Gastrocnemius medialis (tissue), 4 donors: ENCODE data around the gene OR2G3. TPM values are rescaled to one million over a fixed set of nuclear protein-coding genes. Genes with fewer than 3 reads are reported as not detected.

Experiments used
- ATAC-seq, 2 donors: fragments of 150-250 bp; one replicate each; pipeline ENCODE4 v1.9.1; 2016
- DNase-seq, 2 donors: peaks; one replicate each; pipeline ENCODE4 v3.0.0-alpha.2; 2019
- H3K27ac ChIP-seq, 4 donors: fragments of 200-600 bp; sonication (generic); 1 replicate in 1 of 4; 2 replicates in 3 of 4; pipeline ENCODE4 v1.5.1; 2016 to 2018; ENCODE audit warnings: mild to moderate bottlenecking in 2 of 4, moderate library complexity in 1 of 4
- H3K27me3 ChIP-seq, 3 donors: fragments of 200-600 bp; sonication (generic) in 2 of 3; 1 replicate in 1 of 3; 2 replicates in 2 of 3; pipeline versions ENCODE4 v1.5.1 to v1.6.0; 2016 to 2019; ENCODE audit warnings: mild to moderate bottlenecking in 1 of 3, moderate library complexity in 1 of 3
- H3K36me3 ChIP-seq, 2 donors: fragments of 200-600 bp; sonication (generic) in 1 of 2; one replicate each; pipeline ENCODE4 v1.5.1; 2017 to 2018
- H3K4me1 ChIP-seq, 2 donors: fragments of 200-600 bp; sonication (generic) in 1 of 2; one replicate each; pipeline ENCODE4 v1.5.1; 2016 to 2017; ENCODE audit warnings: mild to moderate bottlenecking in 2 of 2
- H3K4me3 ChIP-seq, 4 donors: fragments of 200-600 bp; sonication (generic) in 3 of 4; 1 replicate in 1 of 4; 2 replicates in 3 of 4; pipeline ENCODE4 v1.5.1; 2016 to 2019; ENCODE audit warnings: mild to moderate bottlenecking in 2 of 4
- H3K9me3 ChIP-seq, 3 donors: fragments of 200-600 bp; sonication (generic) in 2 of 3; 1 replicate in 1 of 3; 2 replicates in 2 of 3; pipeline ENCODE4 v1.5.1; 2016 to 2019
- CTCF ChIP-seq, 5 experiments: fragments of 450-650 bp in 3 of 5; fragments of 200-600 bp in 2 of 5; sonication (generic) in 2 of 5; IDR thresholded peaks in 4 of 5; conservative IDR thresholded peaks in 1 of 5; 1 replicate in 4 of 5; 2 replicates in 1 of 5; pipeline ENCODE4 v1.5.1; 2016 to 2019; ENCODE audit warnings: antibody characterized with exemption in 5 of 5, mild to moderate bottlenecking in 3 of 5, moderate library complexity in 3 of 5
- POLR2A ChIP-seq, 2 donors: fragments of 450-650 bp; IDR thresholded peaks; one replicate each; pipeline ENCODE4 v1.6.1; 2017; ENCODE audit warnings: antibody characterized with exemption in 2 of 2, mild to moderate bottlenecking in 2 of 2, moderate library complexity in 2 of 2
- in situ Hi-C, 4 donors: fragments of 200-750 bp; cut with MboI; loops; one replicate each; pipeline versions ENCODE4 v1.15.0 to v1.8.0; 2017; ENCODE audit warnings: low sequenced_read_pairs in 4 of 4
- intact Hi-C: fragments of 100-400 bp; cut with DNase I; formaldehyde crosslinking; loops from one replicate; pipeline ENCODE4 v1.15.1; 2023; ENCODE audit warnings: low total_unique reads
- total RNA-seq, 4 donors: library from RNA; depleted of rRNA; stranded (reverse); fragments of >200 nt; gene quantifications; one replicate each; pipeline versions ENCODE4 v1.1.0 to v1.2.3, GENCODE V29; 2016

The OR2G3 gene
- not detected for total RNA-seq

- no peaks in the 10 kb centered on the region for H3K27me3 ChIP-seq
- no peaks in the 10 kb centered on the region for H3K9me3 ChIP-seq
- intact Hi-C loops: no loop called here
- no peak within 1 kb of the TSS for H3K27ac ChIP-seq
- no peaks in the 10 kb centered on the region for H3K36me3 ChIP-seq
- no peak for TF ChIP-seq POLR2A (IDR thresholded peaks at IDR 0.05)
- no peak for TF ChIP-seq CTCF (IDR thresholded peaks at IDR 0.05 in 4 of 5, conservative IDR thresholded peaks at IDR 0.05 in 1 of 5)
- ATAC-seq (no peak), DNase-seq (no peak)
- no peak within 1 kb of the TSS for H3K4me3 ChIP-seq
- in situ Hi-C loops: no loop called here
- no peaks in the 10 kb centered on the region for H3K4me1 ChIP-seq
These were observed at the start of gene OR2G3 for GRCh38 chr1:247605286-247605685. OR2G3 (plus strand) TSS chr1:247605586; CDS start chr1:247605586, 0 bp downstream.

GRCh38 chr1:247557926-247558674, 47.3 kb upstream of the OR2G3 start:
- DNase-seq: no peak
- no peak for ATAC-seq
- H3K36me3 ChIP-seq: no peaks in the 10 kb centered on the region
- intact Hi-C loops (no loop called here), in situ Hi-C loops (no loop called here)
- H3K27ac ChIP-seq: no peak overlapping the region
- H3K4me1 ChIP-seq: no peaks in the 10 kb centered on the region
- no peaks in the 10 kb centered on the region for H3K27me3 ChIP-seq
- no peaks in the 10 kb centered on the region for H3K9me3 ChIP-seq
- no peak overlapping the region for H3K4me3 ChIP-seq
- TF ChIP-seq POLR2A (IDR thresholded peaks at IDR 0.05) (no peak), CTCF (IDR thresholded peaks at IDR 0.05 in 4 of 5, conservative IDR thresholded peaks at IDR 0.05 in 1 of 5) (no peak)

- Histone ChIP-seq H3K4me3 (no peak overlapping the region), H3K27ac (no peak overlapping the region), H3K36me3 (no peaks in the 10 kb centered on the region), H3K9me3 (no peaks in the 10 kb centered on the region), H3K27me3 (no peaks in the 10 kb centered on the region), H3K4me1 (no peaks in the 10 kb centered on the region)
- DNase-seq (no peak), ATAC-seq (no peak)
- intact Hi-C loops: no loop called here
- in situ Hi-C loops: no loop called here
- TF ChIP-seq POLR2A (IDR thresholded peaks at IDR 0.05): no peak
- TF ChIP-seq CTCF (IDR thresholded peaks at IDR 0.05 in 4 of 5, conservative IDR thresholded peaks at IDR 0.05 in 1 of 5): no peak
These were observed 43.7 kb upstream of the OR2G3 start for GRCh38 chr1:247561711-247562110.

- DNase-seq (no peak), ATAC-seq (no peak)
- no peaks in the 10 kb centered on the region for H3K36me3 ChIP-seq
- intact Hi-C loops: no loop called here
- no peak overlapping the region for H3K4me3 ChIP-seq
- in situ Hi-C loops: no loop called here
- no peaks in the 10 kb centered on the region for H3K9me3 ChIP-seq
- H3K27me3 ChIP-seq: no peaks in the 10 kb centered on the region
- H3K27ac ChIP-seq: no peak overlapping the region
- TF ChIP-seq POLR2A (IDR thresholded peaks at IDR 0.05): no peak
- no peak for TF ChIP-seq CTCF (IDR thresholded peaks at IDR 0.05 in 4 of 5, conservative IDR thresholded peaks at IDR 0.05 in 1 of 5)
- no peaks in the 10 kb centered on the region for H3K4me1 ChIP-seq
These were observed 43.2 kb upstream of the OR2G3 start for GRCh38 chr1:247562198-247562597.

- H3K27ac ChIP-seq: no peak overlapping the region
- H3K27me3 ChIP-seq: no peaks in the 10 kb centered on the region
- H3K4me1 ChIP-seq: no peaks in the 10 kb centered on the region
- no peak overlapping the region for H3K4me3 ChIP-seq
- no peaks in the 10 kb centered on the region for H3K9me3 ChIP-seq
- in situ Hi-C loops (no loop called here), intact Hi-C loops (no loop called here)
- no peaks in the 10 kb centered on the region for H3K36me3 ChIP-seq
- DNase-seq (no peak), ATAC-seq (no peak)
- no peak for TF ChIP-seq POLR2A (IDR thresholded peaks at IDR 0.05)
- no peak for TF ChIP-seq CTCF (IDR thresholded peaks at IDR 0.05 in 4 of 5, conservative IDR thresholded peaks at IDR 0.05 in 1 of 5)
These were observed 31.1 kb upstream of the OR2G3 start for GRCh38 chr1:247574236-247574635.
